ENCODE measurements around the gene HTT-AS. TPM values are rescaled to one million over a fixed set of nuclear protein-coding genes. Genes with fewer than 3 reads are reported as not detected.
A peak's percentile ranks its signal among the peaks of the same experiment; 100 is the strongest.

Gene HTT-AS
- polyA plus RNA-seq, 1 donor from 2014 or later: not detected

DNA sequence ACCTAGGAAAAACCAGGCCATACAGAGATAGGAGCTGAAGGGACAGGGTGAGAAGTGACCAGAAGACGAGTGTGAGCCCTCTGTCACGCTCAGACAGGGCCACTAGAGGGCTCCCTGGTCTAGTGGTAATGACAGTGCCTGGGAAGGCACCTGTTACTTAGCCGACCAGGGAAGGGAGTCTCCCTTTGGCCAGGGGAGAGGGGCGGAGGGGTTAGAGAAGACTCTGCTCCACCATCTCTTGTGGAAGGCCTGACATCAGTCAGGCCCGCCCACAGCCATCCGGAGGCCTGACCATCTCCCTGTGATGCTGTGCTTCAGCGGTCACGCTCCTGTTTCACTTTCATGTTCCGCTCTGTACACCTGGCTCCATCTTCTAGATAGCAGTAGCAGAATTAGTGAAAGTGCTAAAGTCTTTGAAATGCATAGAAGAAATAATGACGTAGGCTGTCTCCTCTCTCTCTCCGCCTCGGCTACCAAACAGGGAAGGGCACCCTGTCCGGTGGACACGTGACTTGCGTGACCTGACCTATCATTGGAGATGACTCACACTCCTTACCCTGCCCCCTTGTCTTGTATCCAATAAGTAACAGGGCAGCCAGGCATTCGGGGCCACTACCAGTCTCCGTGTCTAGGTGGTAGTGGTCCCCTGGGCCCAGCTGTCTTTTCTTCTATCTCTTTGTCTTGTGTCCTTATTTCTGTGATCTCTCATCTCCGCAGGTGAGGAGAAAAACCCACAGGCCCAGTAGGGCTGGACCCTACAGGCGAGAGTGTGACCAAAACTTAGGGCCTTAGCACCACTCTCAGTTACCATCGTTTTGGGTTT is 26.7 kb downstream of the HTT-AS start:
- Histone ChIP-seq H3K27me3 (ENCODE audit: insufficient read depth, low read depth, low read length) (no peaks in the 10 kb centered on the region), H3K79me2 (replicated peaks; ENCODE audit: insufficient read depth, low read length) (no peaks in the 10 kb centered on the region), H3K27ac (ENCODE audit: low read length) (no peak overlapping the region), H4K20me1 (ENCODE audit: insufficient read depth) (no peaks in the 10 kb centered on the region), H2AFZ (ENCODE audit: low read depth, low read length) (no peak overlapping the region), H3K36me3 (ENCODE audit: insufficient read depth, low read length) (no peaks in the 10 kb centered on the region), H3F3A (ENCODE audit: insufficient read depth, low read length, poor library complexity, severe bottlenecking) (no peaks in the 10 kb centered on the region), H3K4me3 (ENCODE audit: low read length) (no peak overlapping the region), H3K9me3 (ENCODE audit: low read length) (no peaks in the 10 kb centered on the region), H3K9me2 (ENCODE audit: insufficient read depth, low read length) (no peaks in the 10 kb centered on the region), H3K9ac (ENCODE audit: low read length) (no peak overlapping the region), H3K4me2 (ENCODE audit: low read length) (no peak overlapping the region)
- TF ChIP-seq, protein P1, sequence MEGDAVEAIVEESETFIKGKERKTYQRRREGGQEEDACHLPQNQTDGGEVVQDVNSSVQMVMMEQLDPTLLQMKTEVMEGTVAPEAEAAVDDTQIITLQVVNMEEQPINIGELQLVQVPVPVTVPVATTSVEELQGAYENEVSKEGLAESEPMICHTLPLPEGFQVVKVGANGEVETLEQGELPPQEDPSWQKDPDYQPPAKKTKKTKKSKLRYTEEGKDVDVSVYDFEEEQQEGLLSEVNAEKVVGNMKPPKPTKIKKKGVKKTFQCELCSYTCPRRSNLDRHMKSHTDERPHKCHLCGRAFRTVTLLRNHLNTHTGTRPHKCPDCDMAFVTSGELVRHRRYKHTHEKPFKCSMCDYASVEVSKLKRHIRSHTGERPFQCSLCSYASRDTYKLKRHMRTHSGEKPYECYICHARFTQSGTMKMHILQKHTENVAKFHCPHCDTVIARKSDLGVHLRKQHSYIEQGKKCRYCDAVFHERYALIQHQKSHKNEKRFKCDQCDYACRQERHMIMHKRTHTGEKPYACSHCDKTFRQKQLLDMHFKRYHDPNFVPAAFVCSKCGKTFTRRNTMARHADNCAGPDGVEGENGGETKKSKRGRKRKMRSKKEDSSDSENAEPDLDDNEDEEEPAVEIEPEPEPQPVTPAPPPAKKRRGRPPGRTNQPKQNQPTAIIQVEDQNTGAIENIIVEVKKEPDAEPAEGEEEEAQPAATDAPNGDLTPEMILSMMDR (IDR thresholded peaks at IDR 0.05; ENCODE audit: poor library complexity, severe bottlenecking): peak; percentile 67
- TF ChIP-seq RAD21 (conservative IDR thresholded peaks at IDR 0.05) (peak; percentile 58), EP300 (conservative IDR thresholded peaks at IDR 0.05; ENCODE audit: poor library complexity, severe bottlenecking) (no peak), SMC3 (conservative IDR thresholded peaks at IDR 0.05; ENCODE audit: poor library complexity) (peak; percentile 52), TAF1 (IDR thresholded peaks at IDR 0.05; ENCODE audit: low read depth) (no peak), MXI1 (conservative IDR thresholded peaks at IDR 0.05; ENCODE audit: poor library complexity, severe bottlenecking) (no peak), POLR2AphosphoS5 (IDR thresholded peaks at IDR 0.05) (no peak), EZH2 (IDR thresholded peaks at IDR 0.05; ENCODE audit: borderline replicate concordance, insufficient read depth, low read length, poor library complexity, severe bottlenecking) (no peak)
- TF ChIP-seq, protein P2, sequence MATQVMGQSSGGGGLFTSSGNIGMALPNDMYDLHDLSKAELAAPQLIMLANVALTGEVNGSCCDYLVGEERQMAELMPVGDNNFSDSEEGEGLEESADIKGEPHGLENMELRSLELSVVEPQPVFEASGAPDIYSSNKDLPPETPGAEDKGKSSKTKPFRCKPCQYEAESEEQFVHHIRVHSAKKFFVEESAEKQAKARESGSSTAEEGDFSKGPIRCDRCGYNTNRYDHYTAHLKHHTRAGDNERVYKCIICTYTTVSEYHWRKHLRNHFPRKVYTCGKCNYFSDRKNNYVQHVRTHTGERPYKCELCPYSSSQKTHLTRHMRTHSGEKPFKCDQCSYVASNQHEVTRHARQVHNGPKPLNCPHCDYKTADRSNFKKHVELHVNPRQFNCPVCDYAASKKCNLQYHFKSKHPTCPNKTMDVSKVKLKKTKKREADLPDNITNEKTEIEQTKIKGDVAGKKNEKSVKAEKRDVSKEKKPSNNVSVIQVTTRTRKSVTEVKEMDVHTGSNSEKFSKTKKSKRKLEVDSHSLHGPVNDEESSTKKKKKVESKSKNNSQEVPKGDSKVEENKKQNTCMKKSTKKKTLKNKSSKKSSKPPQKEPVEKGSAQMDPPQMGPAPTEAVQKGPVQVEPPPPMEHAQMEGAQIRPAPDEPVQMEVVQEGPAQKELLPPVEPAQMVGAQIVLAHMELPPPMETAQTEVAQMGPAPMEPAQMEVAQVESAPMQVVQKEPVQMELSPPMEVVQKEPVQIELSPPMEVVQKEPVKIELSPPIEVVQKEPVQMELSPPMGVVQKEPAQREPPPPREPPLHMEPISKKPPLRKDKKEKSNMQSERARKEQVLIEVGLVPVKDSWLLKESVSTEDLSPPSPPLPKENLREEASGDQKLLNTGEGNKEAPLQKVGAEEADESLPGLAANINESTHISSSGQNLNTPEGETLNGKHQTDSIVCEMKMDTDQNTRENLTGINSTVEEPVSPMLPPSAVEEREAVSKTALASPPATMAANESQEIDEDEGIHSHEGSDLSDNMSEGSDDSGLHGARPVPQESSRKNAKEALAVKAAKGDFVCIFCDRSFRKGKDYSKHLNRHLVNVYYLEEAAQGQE (IDR thresholded peaks at IDR 0.05; ENCODE audit: borderline replicate concordance): no peak

DNA sequence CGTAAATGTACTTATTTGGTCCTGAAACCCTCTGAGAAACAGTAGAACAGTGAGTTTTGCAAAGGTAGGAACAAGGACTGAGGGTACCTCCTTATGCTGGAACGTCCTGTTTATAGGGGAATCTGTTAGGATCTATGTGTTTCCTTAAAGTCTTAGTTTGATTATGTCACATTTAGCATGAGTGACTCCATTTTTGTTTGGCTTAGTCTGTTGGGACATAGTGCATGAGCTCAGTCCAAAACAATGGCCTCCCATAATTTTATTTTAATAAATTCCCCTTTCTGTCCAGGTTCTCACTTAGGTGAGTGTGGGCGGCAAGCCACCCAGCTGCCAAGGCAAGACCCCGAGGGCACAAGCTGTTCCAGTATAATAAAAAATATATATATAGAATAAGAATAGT is 27.7 kb downstream of the HTT-AS start:
- H3K27me3 ChIP-seq (ENCODE audit: insufficient read depth, low read depth, low read length): no peaks in the 10 kb centered on the region
- H3K9ac ChIP-seq (ENCODE audit: low read length): no peak overlapping the region
- H2AFZ ChIP-seq (ENCODE audit: low read depth, low read length): no peak overlapping the region
- no peak overlapping the region for H3K4me3 ChIP-seq (ENCODE audit: low read length)
- H3K9me2 ChIP-seq (ENCODE audit: insufficient read depth, low read length): no peaks in the 10 kb centered on the region
- no peaks in the 10 kb centered on the region for H3K36me3 ChIP-seq (ENCODE audit: insufficient read depth, low read length)
- H3K27ac ChIP-seq (ENCODE audit: low read length): no peak overlapping the region
- H3K4me2 ChIP-seq (ENCODE audit: low read length): no peak overlapping the region
- H3F3A ChIP-seq (ENCODE audit: insufficient read depth, low read length, poor library complexity, severe bottlenecking): no peaks in the 10 kb centered on the region
- H4K20me1 ChIP-seq (ENCODE audit: insufficient read depth): no peaks in the 10 kb centered on the region
- H3K79me2 ChIP-seq (replicated peaks; ENCODE audit: insufficient read depth, low read length): no peaks in the 10 kb centered on the region
- no peak for TF ChIP-seq SMC3 (conservative IDR thresholded peaks at IDR 0.05; ENCODE audit: poor library complexity)
- no peak for TF ChIP-seq POLR2AphosphoS5 (IDR thresholded peaks at IDR 0.05)
- TF ChIP-seq, protein P2 (IDR thresholded peaks at IDR 0.05; ENCODE audit: borderline replicate concordance): no peak
- no peak for TF ChIP-seq EZH2 (IDR thresholded peaks at IDR 0.05; ENCODE audit: borderline replicate concordance, insufficient read depth, low read length, poor library complexity, severe bottlenecking)
- TF ChIP-seq, protein P1 (IDR thresholded peaks at IDR 0.05; ENCODE audit: poor library complexity, severe bottlenecking): no peak
- TF ChIP-seq RAD21 (conservative IDR thresholded peaks at IDR 0.05): no peak
- TF ChIP-seq MXI1 (conservative IDR thresholded peaks at IDR 0.05; ENCODE audit: poor library complexity, severe bottlenecking): no peak
- H3K9me3 ChIP-seq (ENCODE audit: low read length): no peaks in the 10 kb centered on the region

All from neural cell (in vitro differentiated cells).